Fibroblast of skin of abdomen (primary cell): ENCODE data around the gene BRCA1. TPM values are rescaled to one million over a fixed set of nuclear protein-coding genes. Genes with fewer than 3 reads are reported as not detected.
A peak's percentile ranks its signal among the peaks of the same experiment; 100 is the strongest.
"Not testable (repeated sequence)": the region's sequence is repeated elsewhere in the genome, so short reads cannot be mapped to it uniquely, and the experiment has no call there.

ENCODE experiments used
- DNase-seq: peaks from one replicate; pipeline ENCODE4 v3.0.0-alpha.2; 2013
- polyA plus RNA-seq, 2 experiments: library from polyadenylated mRNA; unstranded; fragments of 120-200 nt; gene quantifications; one replicate each; pipeline ENCODE4 v1.2.1, GENCODE V29; 2013; ENCODE audit not compliant: insufficient read length in 2 of 2

Gene BRCA1
- 7.8 TPM for polyA plus RNA-seq (2013, experiment 1 of 2; ENCODE audit: insufficient read length)
- polyA plus RNA-seq (2013, experiment 2 of 2; ENCODE audit: insufficient read length) = 8.1 TPM

- peak; percentile 99 for DNase-seq
These were observed at the start of gene BRCA1 for GRCh38 chr17:43125133-43125966. Gene BRCA1, minus strand, starts transcription at chr17:43125364. Its CDS starts 1,268 bp downstream, at chr17:43124096.

GRCh38 chr17:43171586-43172487, 46.7 kb upstream of the BRCA1 start:
- peak; percentile 96 for DNase-seq

GRCh38 chr17:43170766-43171585, 45.8 kb upstream of the BRCA1 start, which contains the start of gene NBR1:
Gene NBR1, plus strand, starts transcription at chr17:43171214. Its CDS starts 4,586 bp downstream, at chr17:43175800.
- DNase-seq = peak; percentile 97

GRCh38 chr17:43170140-43170765, 45.1 kb upstream of the BRCA1 start:
- DNase-seq = peak; percentile 94

GRCh38 chr17:43169561-43170139, 44.5 kb upstream of the BRCA1 start:
- no peak for DNase-seq

GRCh38 chr17:43165971-43166370, 40.8 kb upstream of the BRCA1 start:
- not testable (repeated sequence) for DNase-seq

- not testable (repeated sequence) for DNase-seq
These were observed 34.8 kb upstream of the BRCA1 start for GRCh38 chr17:43159957-43160356.

- DNase-seq = not testable (repeated sequence)
These were observed 34.1 kb upstream of the BRCA1 start for GRCh38 chr17:43159232-43159631.

- no peak for DNase-seq
These were observed 30.5 kb upstream of the BRCA1 start for GRCh38 chr17:43155666-43156065.

GRCh38 chr17:43153197-43153835, 28.2 kb upstream of the BRCA1 start:
- not testable (repeated sequence) for DNase-seq

- no peak for DNase-seq
These were observed 26.8 kb upstream of the BRCA1 start for GRCh38 chr17:43151880-43152456.

- DNase-seq = no peak
These were observed 21.5 kb upstream of the BRCA1 start for GRCh38 chr17:43146649-43147048.

GRCh38 chr17:43143201-43143600, 18.0 kb upstream of the BRCA1 start:
- no peak for DNase-seq

GRCh38 chr17:43142153-43142552, 17.0 kb upstream of the BRCA1 start:
- no peak for DNase-seq

- DNase-seq = no peak
These were observed 15.5 kb upstream of the BRCA1 start for GRCh38 chr17:43140396-43141332.

GRCh38 chr17:43138531-43138930, 13.4 kb upstream of the BRCA1 start:
- DNase-seq = not testable (repeated sequence)

GRCh38 chr17:43136574-43136973, 11.4 kb upstream of the BRCA1 start:
- not testable (repeated sequence) for DNase-seq

- DNase-seq = no peak
These were observed 10.3 kb upstream of the BRCA1 start for GRCh38 chr17:43135454-43135819.

- no peak for DNase-seq
These were observed 9.8 kb upstream of the BRCA1 start for GRCh38 chr17:43134774-43135453.
